ENCODE results near the gene RBMS3. TPM values are rescaled to one million over a fixed set of nuclear protein-coding genes. Genes with fewer than 3 reads are reported as not detected.

The RBMS3 gene
- total RNA-seq, 1 donor from 2014 or later, result 3.4 TPM

DNA sequence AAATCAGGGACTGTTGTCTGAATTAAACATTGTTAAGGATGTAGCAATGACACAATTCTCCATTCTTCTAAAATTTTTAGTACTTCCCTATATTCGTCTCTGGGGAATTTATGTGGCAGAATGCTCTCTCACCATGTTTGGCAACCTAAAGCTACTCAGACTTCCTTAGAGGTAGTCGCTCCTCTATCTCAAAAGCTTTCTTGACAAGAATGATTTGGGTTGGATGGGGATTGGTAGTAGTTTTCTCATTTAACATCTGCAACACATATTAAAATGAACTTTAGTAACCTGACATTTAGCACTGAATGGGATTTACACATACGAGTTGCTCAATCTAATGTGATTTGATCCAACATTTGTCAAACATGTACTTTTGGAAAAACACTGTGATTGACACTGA lies 233.3 kb downstream of the RBMS3 start:
- no peak for FAIRE-seq
- DNase-seq (ENCODE audit: low read depth), result no peak
- TF ChIP-seq, protein P1, sequence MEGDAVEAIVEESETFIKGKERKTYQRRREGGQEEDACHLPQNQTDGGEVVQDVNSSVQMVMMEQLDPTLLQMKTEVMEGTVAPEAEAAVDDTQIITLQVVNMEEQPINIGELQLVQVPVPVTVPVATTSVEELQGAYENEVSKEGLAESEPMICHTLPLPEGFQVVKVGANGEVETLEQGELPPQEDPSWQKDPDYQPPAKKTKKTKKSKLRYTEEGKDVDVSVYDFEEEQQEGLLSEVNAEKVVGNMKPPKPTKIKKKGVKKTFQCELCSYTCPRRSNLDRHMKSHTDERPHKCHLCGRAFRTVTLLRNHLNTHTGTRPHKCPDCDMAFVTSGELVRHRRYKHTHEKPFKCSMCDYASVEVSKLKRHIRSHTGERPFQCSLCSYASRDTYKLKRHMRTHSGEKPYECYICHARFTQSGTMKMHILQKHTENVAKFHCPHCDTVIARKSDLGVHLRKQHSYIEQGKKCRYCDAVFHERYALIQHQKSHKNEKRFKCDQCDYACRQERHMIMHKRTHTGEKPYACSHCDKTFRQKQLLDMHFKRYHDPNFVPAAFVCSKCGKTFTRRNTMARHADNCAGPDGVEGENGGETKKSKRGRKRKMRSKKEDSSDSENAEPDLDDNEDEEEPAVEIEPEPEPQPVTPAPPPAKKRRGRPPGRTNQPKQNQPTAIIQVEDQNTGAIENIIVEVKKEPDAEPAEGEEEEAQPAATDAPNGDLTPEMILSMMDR (IDR thresholded peaks at IDR 0.05; ENCODE audit: insufficient read depth, low read length, severe bottlenecking), result no peak
- H3K36me3 ChIP-seq (ENCODE audit: control insufficient read depth, insufficient read depth, low read length), result no peaks in the 10 kb centered on the region
- no peaks in the 10 kb centered on the region for H3K27me3 ChIP-seq (ENCODE audit: control insufficient read depth, insufficient read depth, low read length)
- H3K4me3 ChIP-seq (ENCODE audit: low read depth, low read length), result no peak overlapping the region

DNA sequence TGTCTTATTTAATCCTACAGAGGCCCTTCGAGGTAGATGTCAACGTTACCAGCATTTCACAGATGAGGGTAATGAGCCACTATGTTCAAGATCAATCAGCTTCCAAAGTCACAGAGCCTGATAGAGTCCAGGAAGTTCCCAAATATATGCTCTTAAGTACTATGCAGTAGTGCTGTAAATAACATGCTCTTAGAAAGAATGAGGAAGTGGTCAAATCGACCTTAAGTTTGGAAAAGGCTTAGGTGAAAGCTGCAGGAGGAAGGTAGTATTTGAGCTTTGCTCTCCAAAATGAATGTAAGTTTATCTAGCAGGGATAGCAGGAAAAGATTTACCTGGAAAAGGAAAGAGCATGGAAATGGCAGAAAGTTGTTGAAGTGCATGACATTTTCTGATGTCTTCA lies 234.0 kb downstream of the RBMS3 start:
- TF ChIP-seq, protein P1 (IDR thresholded peaks at IDR 0.05; ENCODE audit: insufficient read depth, low read length, severe bottlenecking), result no peak
- DNase-seq (ENCODE audit: low read depth) (peak; percentile 43), FAIRE-seq (no peak)
- H3K36me3 ChIP-seq (ENCODE audit: control insufficient read depth, insufficient read depth, low read length), result no peaks in the 10 kb centered on the region
- no peak overlapping the region for H3K4me3 ChIP-seq (ENCODE audit: low read depth, low read length)
- no peaks in the 10 kb centered on the region for H3K27me3 ChIP-seq (ENCODE audit: control insufficient read depth, insufficient read depth, low read length)

DNA sequence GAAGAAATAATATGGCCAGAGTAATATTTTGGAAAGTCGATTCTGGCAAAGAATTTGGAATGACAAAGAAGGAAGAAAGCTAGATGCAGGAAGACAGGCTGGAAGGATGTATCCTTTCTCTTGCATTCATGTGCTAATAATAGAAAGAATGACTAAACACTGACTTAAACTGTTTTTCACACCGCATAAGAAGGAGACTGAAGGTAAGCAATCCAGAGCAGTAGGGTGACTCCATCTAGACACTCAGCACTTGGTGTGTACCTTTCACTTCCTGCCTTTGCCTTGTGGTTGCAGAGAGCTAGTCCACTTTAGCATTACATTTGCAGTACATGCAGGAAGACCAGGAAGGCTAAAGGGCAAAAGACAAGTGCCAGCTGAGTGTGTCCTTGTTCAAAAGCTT lies 234.6 kb downstream of the RBMS3 start:
- peak; percentile 90 for DNase-seq (ENCODE audit: low read depth)
- Histone ChIP-seq H3K27me3 (ENCODE audit: control insufficient read depth, insufficient read depth, low read length) (no peaks in the 10 kb centered on the region), H3K4me3 (ENCODE audit: low read depth, low read length) (no peak overlapping the region), H3K36me3 (ENCODE audit: control insufficient read depth, insufficient read depth, low read length) (no peaks in the 10 kb centered on the region)
- TF ChIP-seq, protein P1 (IDR thresholded peaks at IDR 0.05; ENCODE audit: insufficient read depth, low read length, severe bottlenecking), result no peak
- peak; percentile 87 for FAIRE-seq

DNA sequence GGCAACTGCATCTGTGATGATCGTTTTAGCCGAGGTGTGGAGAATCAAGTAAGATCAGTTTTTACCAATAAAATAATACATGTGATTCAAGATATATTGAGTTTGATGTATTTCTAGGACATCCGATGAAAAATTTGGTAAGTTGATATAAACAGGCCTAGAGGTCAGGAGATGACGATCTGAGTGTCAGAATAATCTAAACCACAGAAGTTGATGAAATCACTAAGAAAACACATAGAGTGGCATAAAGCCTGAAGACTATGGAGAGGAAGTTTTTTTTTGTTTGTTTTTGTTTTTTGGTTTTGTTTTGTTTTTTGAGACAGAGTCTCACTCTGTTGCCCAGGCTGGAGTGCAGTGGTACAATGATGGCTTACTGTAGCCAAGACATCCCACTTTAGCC lies 235.3 kb downstream of the RBMS3 start:
- no peak overlapping the region for H3K4me3 ChIP-seq (ENCODE audit: low read depth, low read length)
- no peaks in the 10 kb centered on the region for H3K36me3 ChIP-seq (ENCODE audit: control insufficient read depth, insufficient read depth, low read length)
- no peaks in the 10 kb centered on the region for H3K27me3 ChIP-seq (ENCODE audit: control insufficient read depth, insufficient read depth, low read length)
- TF ChIP-seq, protein P1 (IDR thresholded peaks at IDR 0.05; ENCODE audit: insufficient read depth, low read length, severe bottlenecking), result no peak
- FAIRE-seq (no peak), DNase-seq (ENCODE audit: low read depth) (no peak)

DNA sequence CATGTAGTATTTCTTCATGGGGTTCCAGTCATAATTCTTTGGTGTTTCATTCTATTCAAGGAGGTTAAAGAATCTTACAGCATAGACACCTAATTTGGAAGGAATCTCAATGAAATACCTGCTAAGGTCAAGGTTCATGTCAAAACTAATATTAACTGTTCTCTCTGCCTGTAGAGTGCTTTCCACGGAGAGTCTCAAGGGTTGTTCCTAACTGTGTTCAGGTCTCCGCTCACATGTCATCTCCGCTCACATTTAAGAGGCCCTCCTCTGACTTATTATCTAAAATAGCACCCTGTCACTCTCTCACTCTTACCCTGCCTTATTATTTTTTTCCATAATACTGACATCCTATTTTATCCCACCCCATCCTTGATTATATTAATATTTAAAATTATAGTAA lies 239.9 kb downstream of the RBMS3 start:
- no peaks in the 10 kb centered on the region for H3K36me3 ChIP-seq (ENCODE audit: control insufficient read depth, insufficient read depth, low read length)
- H3K27me3 ChIP-seq (ENCODE audit: control insufficient read depth, insufficient read depth, low read length), result no peaks in the 10 kb centered on the region
- FAIRE-seq (no peak), DNase-seq (ENCODE audit: low read depth) (no peak)
- TF ChIP-seq, protein P1 (IDR thresholded peaks at IDR 0.05; ENCODE audit: insufficient read depth, low read length, severe bottlenecking), result no peak
- H3K4me3 ChIP-seq (ENCODE audit: low read depth, low read length), result no peak overlapping the region

DNA sequence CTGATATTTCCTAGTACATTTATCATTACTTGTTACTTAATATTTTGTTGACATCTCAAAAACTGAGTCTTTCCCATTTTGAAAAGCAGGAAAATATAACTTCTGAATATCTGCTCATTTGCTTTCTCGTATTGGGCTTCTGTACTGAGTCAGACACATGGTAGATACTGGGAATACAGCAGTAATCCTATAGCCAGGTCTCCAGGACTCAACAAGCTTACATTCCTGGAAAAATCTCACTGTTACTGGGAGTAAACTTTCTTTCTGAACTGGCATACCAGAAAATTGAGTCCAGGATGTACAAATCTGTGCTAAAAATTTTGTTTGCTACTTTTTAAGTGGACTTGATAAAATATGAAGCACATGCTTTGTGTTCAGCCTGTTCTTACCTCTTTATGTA lies 240.4 kb downstream of the RBMS3 start:
- FAIRE-seq (no peak), DNase-seq (ENCODE audit: low read depth) (no peak)
- Histone ChIP-seq H3K4me3 (ENCODE audit: low read depth, low read length) (no peak overlapping the region), H3K27me3 (ENCODE audit: control insufficient read depth, insufficient read depth, low read length) (no peaks in the 10 kb centered on the region), H3K36me3 (ENCODE audit: control insufficient read depth, insufficient read depth, low read length) (no peaks in the 10 kb centered on the region)
- TF ChIP-seq, protein P1 (IDR thresholded peaks at IDR 0.05; ENCODE audit: insufficient read depth, low read length, severe bottlenecking), result no peak

Measured in bronchial epithelial cell (primary cell).